VCaP (cell line): Measurements from ENCODE around the gene SELE.
"Not testable (repeated sequence)": the region's sequence is repeated elsewhere in the genome, so short reads cannot be mapped to it uniquely, and the experiment has no call there.

Experiments used
- H3K27ac ChIP-seq: fragments of 450-650 bp; 2 replicates; pipeline ENCODE4 v1.5.1; 2017
- TF ChIP-seq, protein P1 (sequence below): fragments of 450-650 bp; conservative IDR thresholded peaks from 2 replicates; pipeline ENCODE4 v1.5.1; 2017; ENCODE audit warnings: mild to moderate bottlenecking, moderate library complexity

The SELE gene

DNA sequence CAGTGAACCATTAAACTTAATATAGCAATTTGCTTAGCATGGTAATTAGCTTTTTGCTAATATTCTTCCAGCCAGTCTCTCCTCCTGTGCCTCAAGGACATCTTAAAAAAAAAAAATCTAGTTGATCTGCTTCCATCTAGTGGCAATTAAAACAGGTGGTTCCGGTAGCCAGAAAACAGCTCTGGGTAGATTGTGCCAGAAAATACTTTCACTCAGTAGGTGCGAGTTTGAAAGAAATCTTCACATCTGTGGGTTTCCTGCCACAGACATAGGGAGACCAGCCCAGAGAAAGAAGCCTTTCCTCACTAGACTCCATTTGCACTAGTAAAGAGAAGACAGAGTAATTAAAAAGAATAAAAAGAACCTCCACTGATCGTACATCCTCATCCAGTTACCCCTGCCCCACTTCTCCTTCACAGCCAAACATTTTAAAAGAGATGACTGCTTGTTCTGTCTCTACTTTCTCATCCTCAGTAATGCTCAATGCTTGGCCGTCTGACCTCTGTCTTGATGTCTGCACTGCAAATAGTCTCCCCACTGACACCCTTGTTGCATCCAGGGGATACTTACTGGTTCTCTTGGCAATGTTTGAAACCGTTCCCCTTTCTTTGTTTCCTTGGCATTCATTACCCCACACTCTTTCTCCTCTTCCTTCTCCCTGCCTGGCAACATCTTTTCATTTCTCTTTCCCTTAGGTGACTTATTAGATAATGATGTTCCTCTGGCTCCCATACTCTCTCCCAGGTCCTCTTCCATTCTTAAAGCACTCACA lies 39.4 kb downstream of the SELE start:
- TF ChIP-seq, protein P1, sequence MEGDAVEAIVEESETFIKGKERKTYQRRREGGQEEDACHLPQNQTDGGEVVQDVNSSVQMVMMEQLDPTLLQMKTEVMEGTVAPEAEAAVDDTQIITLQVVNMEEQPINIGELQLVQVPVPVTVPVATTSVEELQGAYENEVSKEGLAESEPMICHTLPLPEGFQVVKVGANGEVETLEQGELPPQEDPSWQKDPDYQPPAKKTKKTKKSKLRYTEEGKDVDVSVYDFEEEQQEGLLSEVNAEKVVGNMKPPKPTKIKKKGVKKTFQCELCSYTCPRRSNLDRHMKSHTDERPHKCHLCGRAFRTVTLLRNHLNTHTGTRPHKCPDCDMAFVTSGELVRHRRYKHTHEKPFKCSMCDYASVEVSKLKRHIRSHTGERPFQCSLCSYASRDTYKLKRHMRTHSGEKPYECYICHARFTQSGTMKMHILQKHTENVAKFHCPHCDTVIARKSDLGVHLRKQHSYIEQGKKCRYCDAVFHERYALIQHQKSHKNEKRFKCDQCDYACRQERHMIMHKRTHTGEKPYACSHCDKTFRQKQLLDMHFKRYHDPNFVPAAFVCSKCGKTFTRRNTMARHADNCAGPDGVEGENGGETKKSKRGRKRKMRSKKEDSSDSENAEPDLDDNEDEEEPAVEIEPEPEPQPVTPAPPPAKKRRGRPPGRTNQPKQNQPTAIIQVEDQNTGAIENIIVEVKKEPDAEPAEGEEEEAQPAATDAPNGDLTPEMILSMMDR = peak; percentile 65
- H3K27ac ChIP-seq = peak overlapping the region; percentile 13; the same call in 1 of the 2 replicates

- no peak overlapping the region for H3K27ac ChIP-seq
- TF ChIP-seq, protein P1 = no peak
These were observed 41.0 kb downstream of the SELE start for GRCh38 chr1:169692756-169693460.

GRCh38 chr1:169690489-169690888 lies 43.4 kb downstream of the SELE start:
- no peak overlapping the region for H3K27ac ChIP-seq
- TF ChIP-seq, protein P1 = no peak

GRCh38 chr1:169689395-169689794 lies 44.5 kb downstream of the SELE start:
- TF ChIP-seq, protein P1 = no peak
- no peak overlapping the region for H3K27ac ChIP-seq

GRCh38 chr1:169688377-169688776 lies 45.5 kb downstream of the SELE start:
- not testable (repeated sequence) for H3K27ac ChIP-seq

- no peak overlapping the region for H3K27ac ChIP-seq
- TF ChIP-seq, protein P1 = no peak
These were observed 50.2 kb downstream of the SELE start for GRCh38 chr1:169683661-169684060.

DNA sequence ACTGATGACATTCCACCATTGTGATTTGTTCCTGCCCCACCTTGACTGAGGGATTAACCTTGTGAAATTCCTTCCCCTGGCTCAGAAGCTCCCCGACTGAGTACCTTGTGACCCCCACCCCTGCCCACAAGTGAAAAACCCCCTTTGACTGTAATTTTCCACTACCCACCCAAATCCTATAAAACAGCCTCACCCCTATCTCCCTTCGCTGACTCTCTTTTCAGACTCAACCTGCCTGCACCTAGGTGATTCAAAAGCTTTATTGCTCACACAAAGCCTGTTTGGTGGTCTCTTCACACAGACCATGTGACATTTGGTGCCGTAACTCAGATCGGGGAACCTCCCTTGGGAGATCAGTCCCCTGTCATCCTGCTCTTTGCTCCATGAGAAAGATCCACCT lies 50.7 kb downstream of the SELE start:
- H3K27ac ChIP-seq = not testable (repeated sequence)

GRCh38 chr1:169682071-169682470 lies 51.8 kb downstream of the SELE start:
- TF ChIP-seq, protein P1 = no peak
- H3K27ac ChIP-seq = no peak overlapping the region
